ENCODE measurements around the gene PCDHB7.
A peak's percentile ranks its signal among the peaks of the same experiment; 100 is the strongest.
"Not testable (repeated sequence)": the region's sequence is repeated elsewhere in the genome, so short reads cannot be mapped to it uniquely, and the experiment has no call there.

PCDHB7 gene

GRCh38 chr5:141172381-141173204, at the start of gene PCDHB7:
TSS of gene PCDHB7 (plus strand) at chr5:141172644. CDS start at chr5:141172836, 192 bp downstream.
- DNase-seq: peak; percentile 26

DNA sequence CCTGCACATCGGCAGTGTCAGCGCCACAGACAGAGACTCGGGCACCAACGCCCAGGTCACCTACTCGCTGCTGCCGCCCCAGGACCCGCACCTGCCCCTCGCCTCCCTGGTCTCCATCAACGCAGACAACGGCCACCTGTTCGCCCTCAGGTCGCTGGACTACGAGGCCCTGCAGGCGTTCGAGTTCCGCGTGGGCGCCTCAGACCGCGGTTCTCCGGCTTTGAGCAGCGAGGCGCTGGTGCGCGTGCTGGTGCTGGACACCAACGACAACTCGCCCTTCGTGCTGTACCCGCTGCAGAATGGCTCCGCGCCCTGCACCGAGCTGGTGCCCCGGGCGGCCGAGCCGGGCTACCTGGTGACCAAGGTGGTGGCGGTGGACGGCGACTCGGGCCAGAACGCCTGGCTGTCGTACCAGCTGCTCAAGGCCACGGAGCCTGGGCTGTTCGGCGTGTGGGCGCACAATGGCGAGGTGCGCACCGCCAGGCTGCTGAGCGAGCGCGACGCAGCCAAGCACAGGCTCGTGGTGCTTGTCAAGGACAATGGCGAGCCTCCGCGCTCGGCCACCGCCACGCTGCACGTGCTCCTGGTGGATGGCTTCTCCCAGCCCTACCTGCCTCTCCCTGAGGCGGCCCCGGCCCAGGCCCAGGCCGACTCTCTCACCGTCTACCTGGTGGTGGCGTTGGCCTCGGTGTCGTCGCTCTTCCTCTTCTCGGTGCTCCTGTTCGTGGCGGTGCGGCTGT, 48.9 kb upstream of the PCDHB7 start:
- DNase-seq: not testable (repeated sequence)

GRCh38 chr5:141127305-141127704, 45.1 kb upstream of the PCDHB7 start:
- DNase-seq: no peak

DNA sequence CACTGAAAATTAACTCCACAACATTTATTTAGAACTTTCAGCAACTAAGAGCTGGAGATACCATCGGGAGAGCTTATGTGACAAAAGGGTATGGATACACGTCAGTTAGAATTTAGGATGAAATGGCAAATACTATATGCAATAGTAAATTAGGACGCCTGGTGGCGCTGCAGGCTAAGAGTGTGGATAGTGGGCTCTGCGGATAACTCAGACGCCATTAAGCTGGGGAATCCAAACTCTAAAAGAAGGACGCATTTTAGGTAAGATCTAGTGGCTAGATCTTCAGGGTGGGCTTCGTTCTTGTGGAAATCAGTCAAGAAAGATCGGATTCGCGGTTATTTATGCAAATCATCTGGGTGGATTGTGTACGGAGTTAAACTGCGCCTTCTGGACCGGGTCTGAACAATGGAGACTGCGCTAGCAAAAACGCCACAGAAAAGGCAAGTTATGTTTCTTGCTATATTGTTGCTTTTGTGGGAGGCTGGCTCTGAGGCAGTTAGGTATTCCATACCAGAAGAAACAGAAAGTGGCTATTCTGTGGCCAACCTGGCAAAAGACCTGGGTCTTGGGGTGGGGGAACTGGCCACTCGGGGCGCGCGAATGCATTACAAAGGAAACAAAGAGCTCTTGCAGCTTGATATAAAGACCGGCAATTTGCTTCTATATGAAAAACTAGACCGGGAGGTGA, 37.3 kb upstream of the PCDHB7 start, which contains the start of gene PCDHB5:
PCDHB5 (plus strand) TSS at position 177 of the 688 bp plus-strand sequence; CDS start at position 406, 229 bp downstream.
- no peak for DNase-seq

GRCh38 chr5:141135718-141136266, 36.7 kb upstream of the PCDHB7 start:
- no peak for DNase-seq

GRCh38 chr5:141137346-141137745, 35.1 kb upstream of the PCDHB7 start:
- DNase-seq: not testable (repeated sequence)

GRCh38 chr5:141149812-141150211, 22.6 kb upstream of the PCDHB7 start, which contains the start of gene PCDHB6:
TSS of gene PCDHB6 (plus strand) at chr5:141150057. CDS start at chr5:141150258, 201 bp downstream.
- DNase-seq: no peak

DNA sequence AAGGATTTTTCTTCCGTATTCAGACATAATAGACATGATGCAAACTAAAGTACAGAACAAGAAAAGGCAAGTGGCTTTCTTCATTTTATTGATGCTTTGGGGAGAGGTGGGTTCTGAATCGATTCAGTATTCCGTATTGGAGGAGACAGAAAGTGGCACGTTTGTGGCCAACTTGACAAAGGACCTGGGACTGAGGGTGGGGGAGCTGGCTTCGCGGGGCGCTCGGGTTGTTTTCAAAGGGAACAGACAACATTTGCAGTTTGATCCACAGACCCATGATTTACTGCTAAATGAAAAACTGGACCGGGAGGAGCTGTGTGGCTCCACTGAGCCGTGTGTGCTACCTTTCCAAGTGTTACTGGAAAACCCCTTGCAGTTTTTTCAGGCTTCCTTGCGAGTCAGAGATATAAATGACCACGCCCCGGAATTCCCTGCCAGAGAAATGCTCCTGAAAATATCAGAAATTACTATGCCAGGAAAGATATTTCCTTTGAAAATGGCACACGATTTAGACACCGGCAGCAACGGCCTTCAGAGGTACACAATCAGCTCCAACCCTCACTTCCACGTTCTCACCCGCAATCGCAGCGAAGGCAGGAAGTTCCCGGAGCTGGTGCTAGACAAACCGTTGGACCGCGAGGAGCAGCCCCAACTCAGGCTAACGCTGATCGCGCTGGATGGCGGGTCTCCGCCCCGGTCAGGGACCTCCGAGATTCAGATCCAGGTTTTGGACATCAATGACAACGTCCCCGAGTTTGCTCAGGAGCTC, 22.0 kb upstream of the PCDHB7 start:
- no peak for DNase-seq

DNA sequence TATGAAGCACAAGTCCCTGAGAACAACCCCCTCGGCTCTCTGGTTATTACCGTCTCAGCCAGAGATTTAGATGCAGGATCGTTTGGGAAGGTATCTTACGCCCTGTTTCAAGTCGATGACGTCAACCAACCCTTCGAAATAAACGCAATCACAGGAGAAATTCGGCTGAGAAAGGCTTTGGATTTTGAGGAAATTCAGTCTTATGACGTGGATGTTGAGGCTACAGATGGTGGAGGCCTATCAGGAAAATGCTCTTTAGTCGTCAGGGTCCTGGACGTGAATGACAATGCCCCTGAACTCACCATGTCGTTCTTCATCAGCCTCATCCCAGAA, 21.5 kb upstream of the PCDHB7 start:
- no peak for DNase-seq

- not testable (repeated sequence) for DNase-seq
Observed at GRCh38 chr5:141151632-141152031, 20.8 kb upstream of the PCDHB7 start.

GRCh38 chr5:141152096-141152495, 20.3 kb upstream of the PCDHB7 start:
- DNase-seq: not testable (repeated sequence)

DNA sequence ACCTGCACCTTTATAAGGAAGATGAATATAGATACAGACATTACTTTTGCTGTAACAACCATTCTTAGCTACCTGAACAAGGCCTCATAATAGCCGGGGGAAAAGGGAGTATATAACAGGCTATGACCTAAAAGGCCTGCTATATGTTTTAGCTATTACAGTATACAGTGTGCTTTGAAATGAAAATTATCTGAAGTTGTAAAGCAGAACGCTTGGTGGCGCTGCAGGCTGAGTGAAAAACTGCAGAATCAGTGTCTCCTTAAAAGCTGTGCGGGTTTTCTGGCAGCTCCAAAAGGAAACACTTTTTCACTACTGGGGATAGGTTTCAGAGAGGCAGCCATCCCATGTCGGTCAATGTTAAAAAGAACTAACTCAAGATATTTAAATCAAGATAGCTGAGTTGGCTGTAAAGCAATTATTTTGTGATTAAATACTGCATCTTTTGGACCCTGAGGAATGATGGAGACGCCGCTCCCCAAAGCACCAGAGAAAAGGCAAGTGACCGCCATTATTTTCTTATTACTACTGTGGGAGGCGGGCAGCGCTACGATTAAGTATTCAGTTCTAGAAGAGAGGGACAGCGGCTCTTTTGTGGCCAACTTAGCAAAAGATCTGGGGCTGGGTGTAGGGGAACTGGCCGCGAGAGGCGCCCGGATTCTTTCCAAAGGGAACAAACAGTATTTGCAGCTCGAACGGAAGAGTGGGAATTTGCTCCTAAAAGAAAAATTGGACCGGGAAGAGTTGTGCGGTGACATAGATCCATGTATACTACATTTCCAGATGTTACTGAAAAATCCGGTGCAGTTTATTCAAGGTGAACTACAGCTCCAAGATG, 16.7 kb upstream of the PCDHB7 start:
- DNase-seq: no peak

DNA sequence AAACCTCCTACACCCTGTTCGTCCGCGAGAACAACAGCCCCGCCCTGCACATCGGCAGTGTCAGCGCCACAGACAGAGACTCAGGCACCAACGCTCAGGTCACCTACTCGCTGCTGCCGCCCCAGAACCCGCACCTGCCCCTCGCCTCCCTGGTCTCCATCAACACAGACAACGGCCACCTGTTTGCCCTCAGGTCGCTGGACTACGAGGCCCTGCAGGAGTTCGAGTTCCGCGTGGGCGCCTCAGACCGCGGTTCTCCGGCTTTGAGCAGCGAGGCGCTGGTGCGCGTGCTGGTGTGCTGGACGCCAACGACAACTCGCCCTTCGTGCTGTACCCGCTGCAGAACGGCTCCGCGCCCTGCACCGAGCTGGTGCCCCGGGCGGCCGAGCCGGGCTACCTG, 15.1 kb upstream of the PCDHB7 start:
- DNase-seq: not testable (repeated sequence)

- DNase-seq: not testable (repeated sequence)
Observed at GRCh38 chr5:141157901-141158300, 14.5 kb upstream of the PCDHB7 start.

DNA sequence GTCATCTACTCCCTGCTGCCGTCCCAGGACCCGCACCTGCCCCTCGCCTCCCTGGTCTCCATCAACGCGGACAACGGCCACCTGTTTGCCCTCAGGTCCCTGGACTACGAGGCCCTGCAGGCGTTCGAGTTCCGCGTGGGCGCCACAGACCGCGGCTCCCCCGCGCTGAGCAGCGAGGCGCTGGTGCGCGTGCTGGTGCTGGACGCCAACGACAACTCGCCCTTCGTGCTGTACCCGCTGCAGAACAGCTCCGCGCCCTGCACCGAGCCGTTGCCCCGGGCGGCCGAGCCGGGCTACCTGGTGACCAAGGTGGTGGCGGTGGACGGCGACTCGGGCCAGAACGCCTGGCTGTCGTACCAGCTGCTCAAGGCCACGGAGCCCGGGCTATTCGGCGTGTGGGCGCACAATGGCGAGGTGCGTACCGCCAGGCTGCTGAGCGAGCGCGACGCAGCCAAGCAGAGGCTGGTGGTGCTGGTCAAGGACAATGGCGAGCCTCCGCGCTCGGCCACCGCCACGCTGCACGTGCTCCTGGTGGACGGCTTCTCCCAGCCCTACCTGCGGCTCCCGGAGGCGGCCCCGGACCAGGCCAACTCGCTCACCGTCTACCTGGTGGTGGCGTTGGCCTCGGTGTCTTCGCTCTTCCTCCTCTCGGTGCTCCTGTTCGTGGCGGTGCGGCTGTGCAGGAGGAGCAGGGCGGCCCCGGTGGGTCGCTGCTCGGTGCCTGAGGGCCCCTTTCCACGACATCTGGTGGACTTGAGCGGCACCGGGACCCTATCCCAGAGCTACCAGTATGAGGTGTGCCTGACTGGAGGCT, 2.1 kb downstream of the PCDHB7 start:
- DNase-seq: not testable (repeated sequence)

DNA sequence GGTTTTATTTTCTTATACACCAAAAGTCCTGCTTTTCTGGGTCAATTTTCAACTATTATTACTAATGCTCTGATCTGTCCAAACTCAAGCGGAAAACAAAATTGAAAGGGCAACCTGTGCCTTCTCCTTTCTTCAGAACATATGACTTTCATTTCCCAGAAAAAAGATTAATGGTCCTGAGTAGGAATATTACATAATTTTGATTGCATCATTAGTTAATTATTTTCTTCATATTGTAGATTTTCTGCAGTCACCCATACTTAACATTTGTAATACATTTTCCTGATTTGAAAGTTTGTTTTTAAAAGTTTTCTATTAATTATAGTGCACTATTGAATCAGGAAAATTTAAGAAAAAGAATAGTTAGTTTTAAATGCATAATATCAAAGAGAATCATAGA, 3.5 kb downstream of the PCDHB7 start:
- DNase-seq: no peak

DNA sequence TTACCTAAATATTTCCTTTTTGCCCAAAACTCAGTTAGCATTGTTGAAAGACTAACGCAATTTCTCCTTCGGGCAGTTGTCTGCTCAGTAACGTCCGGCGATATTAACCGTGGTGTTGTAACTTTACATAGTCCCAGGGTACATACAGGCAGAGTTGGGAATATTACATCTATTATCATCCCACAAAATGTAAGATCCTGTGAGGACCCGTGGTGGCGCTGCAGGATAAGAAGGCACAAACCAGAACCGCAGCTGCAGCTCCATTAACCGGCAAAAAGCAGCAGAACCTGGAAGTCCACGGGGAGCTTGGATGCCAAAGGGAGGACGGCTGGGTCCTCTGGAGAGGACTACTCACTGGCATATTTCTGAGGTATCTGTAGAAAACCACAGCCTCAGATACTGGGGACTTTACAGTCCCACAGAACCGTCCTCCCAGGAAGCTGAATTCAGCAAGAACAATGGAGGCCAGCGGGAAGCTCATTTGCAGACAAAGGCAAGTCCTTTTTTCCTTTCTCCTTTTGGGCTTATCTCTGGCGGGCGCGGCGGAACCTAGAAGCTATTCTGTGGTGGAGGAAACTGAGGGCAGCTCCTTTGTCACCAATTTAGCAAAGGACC, 5.2 kb downstream of the PCDHB7 start, which contains the start of gene PCDHB8:
PCDHB8 (plus strand) TSS at position 214 of the 615 bp plus-strand sequence; CDS start at position 459, 245 bp downstream.
- DNase-seq: not testable (repeated sequence)

DNA sequence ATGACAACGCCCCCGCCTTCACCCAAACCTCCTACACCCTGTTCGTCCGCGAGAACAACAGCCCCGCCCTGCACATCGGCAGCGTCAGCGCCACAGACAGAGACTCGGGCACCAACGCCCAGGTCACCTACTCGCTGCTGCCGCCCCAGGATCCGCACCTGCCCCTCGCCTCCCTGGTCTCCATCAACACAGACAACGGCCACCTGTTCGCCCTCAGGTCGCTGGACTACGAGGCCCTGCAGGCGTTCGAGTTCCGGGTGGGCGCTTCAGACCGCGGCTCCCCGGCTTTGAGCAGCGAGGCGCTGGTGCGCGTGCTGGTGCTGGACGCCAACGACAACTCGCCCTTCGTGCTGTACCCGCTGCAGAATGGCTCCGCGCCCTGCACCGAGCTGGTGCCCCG, 6.9 kb downstream of the PCDHB7 start:
- not testable (repeated sequence) for DNase-seq

DNA sequence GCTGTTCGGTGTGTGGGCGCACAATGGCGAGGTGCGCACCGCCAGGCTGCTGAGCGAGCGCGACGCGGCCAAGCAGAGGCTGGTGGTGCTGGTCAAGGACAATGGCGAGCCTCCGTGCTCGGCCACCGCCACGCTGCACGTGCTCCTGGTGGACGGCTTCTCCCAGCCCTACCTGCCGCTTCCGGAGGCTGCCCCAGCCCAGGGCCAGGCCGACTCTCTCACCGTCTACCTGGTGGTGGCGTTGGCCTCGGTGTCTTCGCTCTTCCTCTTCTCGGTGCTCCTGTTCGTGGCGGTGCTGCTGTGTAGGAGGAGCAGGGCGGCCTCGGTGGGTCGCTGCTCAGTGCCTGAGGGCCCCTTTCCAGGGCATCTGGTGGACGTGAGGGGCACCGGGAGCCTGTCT, 7.4 kb downstream of the PCDHB7 start:
- DNase-seq: not testable (repeated sequence)

DNA sequence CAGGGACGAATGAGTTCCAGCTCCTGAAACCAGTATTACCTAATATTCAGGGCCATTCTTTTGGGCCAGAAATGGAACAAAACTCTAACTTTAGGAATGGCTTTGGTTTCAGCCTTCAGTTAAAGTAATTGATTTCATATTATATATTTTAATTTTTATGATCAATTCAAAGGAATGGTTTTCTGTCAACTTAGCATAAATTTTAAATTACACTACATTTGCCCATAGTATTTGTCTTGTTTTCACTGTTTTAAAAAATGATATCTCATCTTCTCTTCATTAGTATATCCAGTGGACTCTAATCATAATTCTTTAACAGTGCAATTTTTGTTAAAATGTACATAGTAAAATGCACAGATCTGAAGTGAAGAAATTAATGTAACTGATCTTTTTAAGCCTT, 7.9 kb downstream of the PCDHB7 start:
- DNase-seq: no peak

All from NCI-H2171 treated with DMSO at 0.1 percent for 48 hours (cell line).